SK-N-SH treated with all-trans-retinoic acid at 6 μM for 48 hours (cell line): ENCODE measurements around the gene GRK6.

Experiments
- ARNTL ChIP-seq: fragments of 450-650 bp; formaldehyde crosslinking; IDR thresholded peaks from 2 replicates; pipeline ENCODE4 v1.5.0; 2020; ENCODE audit warnings: low read depth, mild to moderate bottlenecking, moderate library complexity, borderline replicate concordance
- BACH2 ChIP-seq: fragments of 250-450 bp; sonication (Bioruptor Pico); IDR thresholded peaks from 2 replicates; pipeline ENCODE4 v1.9.0; 2021; ENCODE audit warnings: mild to moderate bottlenecking, borderline replicate concordance
- CSRNP3 ChIP-seq: fragments of 250-450 bp; sonication (Bioruptor Pico); IDR thresholded peaks from 2 replicates; pipeline ENCODE4 v1.5.1; 2021; ENCODE audit warnings: mild to moderate bottlenecking, moderate library complexity
- PATZ1 ChIP-seq: fragments of 250-450 bp; sonication (Bioruptor Pico); IDR thresholded peaks from 2 replicates; pipeline ENCODE4 v1.8.0; 2020; ENCODE audit warnings: mild to moderate bottlenecking, moderate library complexity, borderline replicate concordance
- POU6F1 ChIP-seq: fragments of 250-450 bp; sonication (Bioruptor Pico); IDR thresholded peaks from 2 replicates; pipeline ENCODE4 v1.8.0; 2021; ENCODE audit warnings: low read depth, mild to moderate bottlenecking, moderate library complexity, borderline replicate concordance
- PPARA ChIP-seq: fragments of 250-450 bp; sonication (Bioruptor Pico); IDR thresholded peaks from 2 replicates; pipeline ENCODE4 v1.5.0; 2020; ENCODE audit warnings: mild to moderate bottlenecking, borderline replicate concordance
- RARB ChIP-seq: fragments of 250-450 bp; sonication (Bioruptor Pico); IDR thresholded peaks from 2 replicates; pipeline ENCODE4 v1.8.0; 2021; ENCODE audit warnings: mild to moderate bottlenecking, moderate library complexity
- TOX ChIP-seq: fragments of 250-450 bp; sonication (Bioruptor Pico); IDR thresholded peaks from 2 replicates; pipeline ENCODE4 v1.8.0; 2021; ENCODE audit warnings: mild to moderate bottlenecking, moderate library complexity, borderline replicate concordance
- ZFP3 ChIP-seq: fragments of 250-450 bp; sonication (Bioruptor Pico); IDR thresholded peaks from 2 replicates; pipeline ENCODE4 v1.5.0; 2020; ENCODE audit warnings: mild to moderate bottlenecking, moderate library complexity
- ZFP30 ChIP-seq: fragments of 450-650 bp; formaldehyde crosslinking; IDR thresholded peaks from 2 replicates; pipeline ENCODE4 v1.5.0; 2022; ENCODE audit warnings: mild to moderate bottlenecking, moderate library complexity
- ZNF8 ChIP-seq: fragments of 450-650 bp; formaldehyde crosslinking; IDR thresholded peaks from 2 replicates; pipeline ENCODE4 v1.5.0; 2020; ENCODE audit warnings: mild to moderate bottlenecking, moderate library complexity

GRCh38 chr5:177377851-177378776 is 48.4 kb upstream of the GRK6 start:
- TF ChIP-seq CSRNP3 (no peak), ZFP30 (CRISPR knock-in tag) (no peak), BACH2 (CRISPR knock-in tag) (no peak), RARB (CRISPR knock-in tag) (no peak), TOX (CRISPR knock-in tag) (no peak), POU6F1 (CRISPR knock-in tag) (no peak), ARNTL (CRISPR knock-in tag) (no peak), ZFP3 (CRISPR knock-in tag) (no peak), PATZ1 (CRISPR knock-in tag) (no peak), ZNF8 (CRISPR knock-in tag) (no peak), PPARA (CRISPR knock-in tag) (no peak)
